Astrocyte of the spinal cord (primary cell): ENCODE results near the gene ST8SIA1.

Experiments used
- DNase-seq: peaks from one replicate; pipeline ENCODE4 v3.0.0; 2011; ENCODE audit warnings: low read depth, low spot score
- H3K4me3 ChIP-seq: 2 replicates; pipeline ENCODE4 v1.5.1; 2011; ENCODE audit warnings: low read depth, mild to moderate bottlenecking, low read length, moderate library complexity
- CTCF ChIP-seq: IDR thresholded peaks from 2 replicates; pipeline ENCODE4 v1.5.1; 2012; ENCODE audit warnings: low read depth, mild to moderate bottlenecking, low read length, inconsistent platforms
- in situ Hi-C: cut with HindIII; loops from 2 replicates; pipeline ENCODE4 v1.10.0; 2017; ENCODE audit warnings: low sequenced_read_pairs

The ST8SIA1 gene

DNA sequence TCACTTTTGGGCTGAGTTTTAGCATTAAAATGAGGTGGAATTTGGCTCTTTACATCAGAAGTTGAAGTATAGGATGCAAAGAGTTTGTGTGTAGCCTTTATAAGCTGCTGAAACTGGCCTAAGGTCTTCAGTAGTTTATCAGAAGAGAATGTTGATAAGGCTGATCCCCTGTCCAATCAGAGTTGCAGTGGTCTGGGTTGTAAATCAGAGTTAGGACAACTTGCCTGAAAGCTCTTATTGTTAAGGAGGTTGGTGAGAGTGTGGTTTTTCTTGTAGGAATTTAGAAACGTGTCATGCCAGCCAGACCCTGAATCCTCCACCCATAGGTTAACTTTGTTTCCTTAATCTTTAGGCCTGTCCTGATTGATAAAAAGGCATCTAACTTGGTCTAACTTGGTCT, 143.5 kb downstream of the ST8SIA1 start:
- in situ Hi-C loops: no loop called here
- DNase-seq: no peak

DNA sequence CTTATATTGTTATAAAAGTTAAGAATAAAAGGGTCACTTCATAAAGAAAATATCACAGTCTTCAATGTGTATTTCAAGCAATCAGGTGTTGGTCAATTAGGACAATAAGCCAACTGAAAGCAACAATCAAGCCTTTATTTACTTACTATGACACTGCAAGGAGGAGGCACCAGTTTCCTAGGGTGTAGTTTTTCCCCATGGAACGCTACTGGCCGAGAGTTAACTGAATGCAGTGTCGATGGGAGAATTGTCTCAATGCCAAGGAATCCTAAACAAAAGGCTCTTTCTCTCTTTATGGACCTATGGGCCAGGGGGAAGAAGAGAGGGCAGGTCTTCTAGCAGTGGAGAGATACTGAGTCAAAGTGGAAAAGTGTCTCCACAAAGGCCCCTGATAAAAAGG, 146.1 kb downstream of the ST8SIA1 start:
- no peak for TF ChIP-seq CTCF
- in situ Hi-C loops: no loop called here
- DNase-seq: no peak
- H3K4me3 ChIP-seq: no peak overlapping the region

More for the DNA sequence above, 143.5 kb downstream of the ST8SIA1 start:
- no peak overlapping the region for H3K4me3 ChIP-seq
- TF ChIP-seq CTCF: no peak

DNA sequence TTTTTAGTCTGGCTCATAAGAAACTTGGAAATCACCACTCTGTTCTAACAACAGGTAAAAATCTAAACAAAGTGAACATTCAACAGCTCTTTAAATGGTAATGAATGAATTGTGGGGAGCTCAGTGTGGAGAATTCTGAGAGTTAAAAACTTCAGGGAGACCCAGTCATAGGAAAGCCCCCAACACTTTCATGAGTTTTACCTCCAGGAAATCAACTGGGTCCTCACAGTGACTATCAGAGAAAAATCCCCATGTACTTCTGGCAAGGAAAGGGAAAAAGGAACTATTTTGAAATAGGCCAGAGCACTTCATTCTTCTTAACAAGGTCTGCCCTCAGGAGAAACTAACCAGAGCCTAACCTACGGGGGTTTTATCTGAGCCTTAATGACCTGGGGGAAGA, 153.8 kb downstream of the ST8SIA1 start:
- in situ Hi-C loops: no loop called here
- no peak for DNase-seq
- H3K4me3 ChIP-seq: no peak overlapping the region
- TF ChIP-seq CTCF: no peak

- TF ChIP-seq CTCF: no peak
- in situ Hi-C loops: no loop called here
- no peak for DNase-seq
- no peak overlapping the region for H3K4me3 ChIP-seq
These were observed 161.3 kb downstream of the ST8SIA1 start for GRCh38 chr12:22173177-22173576.

DNA sequence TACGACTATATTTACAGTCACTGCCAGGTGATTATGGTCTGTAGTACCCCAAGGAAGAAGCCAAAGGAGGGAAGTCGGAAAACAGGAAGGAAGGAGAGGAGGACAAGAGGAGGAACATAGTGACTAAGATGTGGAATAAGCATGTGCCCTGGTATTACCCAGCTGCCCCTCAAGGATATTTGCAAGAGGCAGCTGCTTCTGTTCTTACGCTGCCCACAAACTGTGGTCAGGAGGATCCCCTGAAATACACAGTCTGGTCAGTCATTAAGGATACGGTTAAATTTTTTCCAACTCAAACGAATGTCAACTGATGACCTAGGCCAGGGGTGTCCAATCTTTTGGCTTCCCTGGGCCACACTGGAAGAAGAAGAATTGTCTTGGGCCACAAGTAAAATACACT, 162.0 kb downstream of the ST8SIA1 start:
- no peak overlapping the region for H3K4me3 ChIP-seq
- TF ChIP-seq CTCF: no peak
- in situ Hi-C loops: no loop called here
- no peak for DNase-seq

- no peak overlapping the region for H3K4me3 ChIP-seq
- DNase-seq: no peak
- in situ Hi-C loops: no loop called here
- TF ChIP-seq CTCF: no peak
These were observed 165.1 kb downstream of the ST8SIA1 start for GRCh38 chr12:22169376-22169775.

DNA sequence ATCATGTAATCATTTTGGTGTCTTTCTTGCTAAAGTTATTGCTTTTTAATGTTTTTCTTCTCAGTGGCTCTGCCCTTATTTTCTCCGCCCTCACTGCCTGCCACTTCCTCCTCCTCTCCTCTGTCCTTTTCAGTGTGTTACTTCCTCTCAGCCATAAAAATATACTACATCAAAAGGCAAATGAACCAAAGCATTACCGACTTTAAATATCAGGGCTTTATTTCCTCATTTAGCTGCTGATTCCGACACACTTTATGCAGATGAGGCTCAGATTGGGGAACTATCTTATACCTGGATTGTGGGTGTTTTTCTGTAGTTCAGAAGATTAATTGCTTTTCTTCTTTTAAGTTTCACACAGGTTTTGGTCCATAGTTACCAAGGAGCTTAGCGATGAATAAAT, 170.4 kb downstream of the ST8SIA1 start:
- H3K4me3 ChIP-seq: no peak overlapping the region
- no peak for DNase-seq
- no peak for TF ChIP-seq CTCF
- in situ Hi-C loops: no loop called here
